ENCODE data around the gene C4orf17. TPM values are rescaled to one million over a fixed set of nuclear protein-coding genes. Genes with fewer than 3 reads are reported as not detected.

Gene C4orf17
- total RNA-seq, 1 experiment from 2014 or later, result not detected

DNA sequence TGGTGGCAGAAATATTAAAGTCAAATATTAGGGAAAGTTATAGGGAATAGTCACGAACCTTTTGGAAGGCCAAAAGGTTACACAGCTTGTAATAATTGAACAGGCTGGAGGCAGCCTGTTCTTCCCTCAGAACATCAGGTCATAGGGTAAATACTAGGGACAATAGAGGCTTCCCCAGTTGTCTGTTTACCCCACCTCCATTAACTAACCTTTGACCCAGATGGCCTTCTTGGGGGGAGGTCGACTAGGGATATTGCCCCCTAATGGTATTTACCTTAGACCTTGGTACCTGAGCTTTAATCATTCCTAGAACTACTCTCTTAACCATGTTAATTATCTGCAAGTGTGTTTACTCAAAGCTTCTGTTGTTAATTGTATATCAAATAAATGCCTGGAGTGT, 26.0 kb downstream of the C4orf17 start:
- no peak for DNase-seq (ENCODE audit: low read depth)

DNA sequence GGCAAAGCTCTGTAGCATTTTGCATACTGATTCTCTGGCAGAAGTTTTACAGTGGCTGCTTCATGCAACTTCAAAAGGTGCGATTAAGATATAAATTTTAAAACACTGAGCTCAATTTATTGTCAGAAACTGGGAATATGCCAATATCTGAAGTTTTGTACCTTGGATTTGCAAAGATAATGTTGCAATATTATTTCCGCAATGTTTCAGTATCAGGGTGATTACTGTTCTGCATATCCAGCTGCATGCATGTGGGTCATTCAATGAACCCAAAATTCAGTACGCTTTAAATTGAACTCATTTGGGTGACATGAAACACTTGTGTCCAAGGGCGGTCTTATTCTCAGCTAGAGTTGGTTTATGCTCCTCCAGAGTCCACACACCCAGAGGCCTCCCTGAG, 26.9 kb downstream of the C4orf17 start:
- DNase-seq (ENCODE audit: low read depth), result no peak

GRCh38 chr4:99540277-99540939, 29.6 kb downstream of the C4orf17 start:
- DNase-seq (ENCODE audit: low read depth), result no peak

DNA sequence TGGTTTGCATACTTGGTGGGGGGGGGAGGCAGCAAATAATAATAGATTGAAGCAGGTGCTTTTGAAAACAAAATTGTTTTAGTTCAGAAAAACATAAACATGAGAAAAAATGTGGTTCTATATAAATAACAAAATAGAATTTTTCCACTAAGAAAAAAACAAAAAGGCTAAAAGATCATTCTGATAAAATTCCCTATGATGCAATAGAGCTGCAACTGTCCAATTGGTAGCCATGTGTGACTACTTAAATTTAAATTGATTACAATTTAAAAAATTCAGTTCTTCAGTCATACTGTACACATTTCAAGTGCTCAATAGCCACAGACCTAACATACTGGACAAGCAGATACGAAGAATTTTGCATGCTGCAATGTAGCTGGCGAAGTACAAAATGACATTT, 42.1 kb downstream of the C4orf17 start:
- no peak for DNase-seq (ENCODE audit: low read depth)

GRCh38 chr4:99563310-99564186, 52.7 kb downstream of the C4orf17 start, which contains the start of gene TRMT10A:
Gene TRMT10A, minus strand, starts transcription at chr4:99564039. Its CDS starts 4,701 bp downstream, at chr4:99559338.
- DNase-seq (ENCODE audit: low read depth), result peak; percentile 97

- DNase-seq (ENCODE audit: low read depth), result peak; percentile 26
Measured at GRCh38 chr4:99564921-99565320, 54.1 kb downstream of the C4orf17 start.

GRCh38 chr4:99571883-99572282, 61.1 kb downstream of the C4orf17 start:
- DNase-seq (ENCODE audit: low read depth), result no peak

GRCh38 chr4:99572527-99573240, 61.9 kb downstream of the C4orf17 start:
- DNase-seq (ENCODE audit: low read depth), result peak; percentile 27

DNA sequence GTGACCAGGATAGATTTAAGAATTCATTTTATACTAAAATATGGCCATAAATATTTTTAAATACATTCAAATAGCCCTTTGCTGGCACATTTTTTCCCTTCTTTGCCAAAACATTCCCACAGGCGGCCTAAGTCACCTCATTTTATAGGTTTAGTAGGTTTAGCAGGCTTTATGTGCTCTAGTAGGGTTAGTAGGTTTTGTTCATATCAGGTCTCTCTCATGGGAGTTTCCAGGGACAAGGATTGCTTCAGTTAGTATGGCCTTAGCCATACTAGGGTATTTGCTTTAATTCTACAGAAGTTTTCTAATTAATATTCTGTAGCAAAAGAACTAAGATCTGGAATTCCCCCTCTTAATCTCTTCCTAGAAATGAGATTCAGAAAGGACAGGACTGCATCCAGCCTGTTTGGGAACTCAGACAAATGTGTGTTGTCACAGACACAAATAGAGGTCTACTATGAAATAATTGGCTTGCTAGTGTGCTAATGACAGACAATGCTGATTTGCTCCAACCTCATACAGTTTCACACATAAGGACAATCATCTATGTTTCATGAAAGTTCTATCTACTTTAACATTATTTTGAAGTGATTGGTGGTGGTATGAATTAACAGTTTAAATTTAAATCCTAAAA, 63.0 kb downstream of the C4orf17 start:
- no peak for DNase-seq (ENCODE audit: low read depth)

DNA sequence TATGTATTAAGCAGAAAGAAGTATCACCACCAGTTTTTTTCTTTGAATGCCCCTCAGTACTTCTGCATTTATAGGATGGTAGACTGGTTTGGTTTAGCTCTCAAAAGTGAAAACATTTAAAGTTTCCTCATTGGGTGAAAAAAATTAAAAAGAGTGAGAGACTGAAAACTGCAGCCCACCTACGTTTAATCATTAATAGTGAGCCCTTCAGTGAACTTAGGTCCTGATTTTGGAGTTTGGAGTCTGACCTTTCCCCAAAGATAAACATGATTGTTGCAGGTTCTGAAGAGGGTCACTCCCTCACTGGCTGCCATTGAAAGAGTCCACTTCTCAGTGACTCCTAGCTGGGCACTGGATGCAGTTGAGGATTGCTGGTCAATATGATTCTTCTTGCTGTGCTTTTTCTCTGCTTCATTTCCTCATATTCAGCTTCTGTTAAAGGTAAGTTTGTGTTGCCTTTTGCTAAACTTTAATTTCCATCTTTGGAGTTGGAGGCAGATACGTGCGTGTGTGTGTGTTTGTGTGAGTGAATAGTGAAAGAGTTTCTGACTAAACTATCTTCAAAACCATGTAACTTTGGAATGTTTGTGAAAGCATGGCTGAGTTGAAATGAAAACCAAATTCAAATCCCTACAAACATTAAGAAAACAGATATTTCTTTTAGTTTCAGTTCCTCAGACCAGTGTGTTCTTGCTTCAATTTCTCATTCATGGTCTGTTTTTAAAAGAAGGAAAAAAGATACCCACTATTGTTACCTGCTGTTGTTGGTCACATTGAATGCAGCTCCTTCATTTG, 63.9 kb downstream of the C4orf17 start, which contains the start of gene MTTP:
TSS of gene MTTP (plus strand) at position 295 of the 795 bp plus-strand sequence. CDS start at position 381, 86 bp downstream.
- no peak for DNase-seq (ENCODE audit: low read depth)

DNA sequence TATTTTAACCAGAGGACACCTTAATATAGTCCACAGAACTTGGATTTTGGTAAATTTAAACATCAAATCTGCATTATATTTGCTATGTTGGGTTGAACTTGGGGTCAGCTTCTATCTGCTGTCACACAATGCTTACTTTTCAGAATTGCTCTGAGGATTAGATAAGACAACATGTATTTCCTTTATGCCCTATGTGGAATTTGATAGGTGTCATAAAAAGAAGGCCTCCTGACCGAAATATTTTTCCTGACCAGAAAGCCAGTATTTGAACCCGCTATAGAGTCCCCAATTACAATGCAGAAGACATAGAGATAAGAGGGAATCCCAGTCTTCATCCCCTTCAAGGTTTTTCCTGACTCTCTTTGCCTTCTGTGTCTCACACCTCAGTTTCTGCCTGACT, 67.9 kb downstream of the C4orf17 start:
- DNase-seq (ENCODE audit: low read depth), result no peak

GRCh38 chr4:99585516-99585915, 74.7 kb downstream of the C4orf17 start:
- no peak for DNase-seq (ENCODE audit: low read depth)

- no peak for DNase-seq (ENCODE audit: low read depth)
Measured at GRCh38 chr4:99586322-99586721, 75.5 kb downstream of the C4orf17 start.

- no peak for DNase-seq (ENCODE audit: low read depth)
Measured at GRCh38 chr4:99586797-99587196, 76.0 kb downstream of the C4orf17 start.

DNA sequence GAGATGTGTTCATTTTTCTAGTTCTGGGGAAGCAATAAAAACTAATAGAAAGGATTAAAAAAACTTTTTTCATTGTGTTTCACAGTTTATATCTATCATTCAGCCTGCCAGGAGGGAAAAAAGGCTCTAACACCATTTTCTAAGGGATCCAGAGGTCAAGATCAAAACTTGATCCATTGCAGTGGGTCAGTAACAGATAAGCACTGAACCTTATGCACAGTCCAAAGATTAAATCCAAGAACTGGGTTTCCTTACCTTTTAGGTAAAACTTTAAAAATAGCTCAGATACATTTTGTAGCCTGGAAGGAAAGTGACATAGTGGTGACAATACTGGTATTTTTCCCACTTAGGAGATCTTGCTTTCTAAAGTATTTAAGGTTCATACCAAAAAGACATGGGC, 76.5 kb downstream of the C4orf17 start:
- DNase-seq (ENCODE audit: low read depth), result no peak

GRCh38 chr4:99587803-99588202, 77.0 kb downstream of the C4orf17 start:
- no peak for DNase-seq (ENCODE audit: low read depth)

GRCh38 chr4:99591757-99592156, 80.9 kb downstream of the C4orf17 start:
- DNase-seq (ENCODE audit: low read depth), result no peak

Data from LHCN-M2 (cell line).